ENCODE measurements around the gene SYNE1. TPM values are rescaled to one million over a fixed set of nuclear protein-coding genes. Genes with fewer than 3 reads are reported as not detected.

The SYNE1 gene
- total and polyA plus RNA-seq, 7 experiments from 2014 or later = 50.6 to 205 (median 161) TPM

- no peak for DNase-seq
- H3K36me3 Mint-ChIP-seq = peaks cover 20 to 57% (median 23%) of the 10 kb centered on the region in 5 donors
- ChIA-PET CTCF (interaction anchor here (0.7 kb wide), 1 partner anchor 13 kb away, joined by 3 read pairs; no protein-coding TSS in a partner anchor), POLR2A (interaction anchor here (0.9 kb wide), 1 partner anchor 19 kb away, joined by 3 read pairs; no protein-coding TSS in a partner anchor)
- Histone ChIP-seq H3K4me3 (ENCODE audit: low read length) (no peak overlapping the region), H3K4me1 (ENCODE audit: control insufficient read depth in 2 of 2, insufficient read depth in 2 of 2, low read length in 2 of 2) (no peaks in the 10 kb centered on the region), H3K36me3 (ENCODE audit: control insufficient read depth in 2 of 3, insufficient read depth in 3 of 3, low read length in 3 of 3) (peaks cover 44 to 97% (median 49%) of the 10 kb centered on the region in 3 experiments), H3K27me3 (ENCODE audit: control insufficient read depth in 2 of 2, insufficient read depth in 2 of 2, low read length in 2 of 2) (no peaks in the 10 kb centered on the region), H3K27ac (ENCODE audit: low read depth, low read length) (no peak overlapping the region), H3K9me3 (ENCODE audit: control insufficient read depth in 2 of 3, low read length in 3 of 3) (no peaks in the 10 kb centered on the region)
- intact Hi-C loops (cut with micrococcal nuclease) = loop anchor here in 1 of 2 donors (10.0 kb wide), 1 partner anchor 685 kb away; no protein-coding TSS in a partner anchor
- no peak overlapping the region for H3K4me3 Mint-ChIP-seq
- H3K4me1 Mint-ChIP-seq = peaks cover 0 to 6% (median 0%) of the 10 kb centered on the region in 7 donors
- peak overlapping the region in 6 of 9 donors; percentile 4 to 70 (median 31) for H3K27ac Mint-ChIP-seq
- no peak for ATAC-seq
- H3K27me3 Mint-ChIP-seq = no peaks in the 10 kb centered on the region
- no peaks in the 10 kb centered on the region for H3K9me3 Mint-ChIP-seq
These were observed 507.4 kb downstream of the SYNE1 start for GRCh38 chr6:152129691-152130151.

- H3K27ac ChIP-seq (ENCODE audit: low read depth, low read length) = no peak overlapping the region
- Mint-ChIP-seq H3K4me1 (peaks cover 0 to 6% (median 0%) of the 10 kb centered on the region in 7 donors), H3K27me3 (no peaks in the 10 kb centered on the region), H3K27ac (peak overlapping the region in 8 of 9 donors; percentile 5 to 49 (median 18)), H3K36me3 (peaks cover 20 to 56% (median 32%) of the 10 kb centered on the region in 5 donors), H3K4me3 (no peak overlapping the region), H3K9me3 (no peaks in the 10 kb centered on the region)
- ATAC-seq = no peak
- ChIA-PET POLR2A (interaction anchor here (0.6 kb wide), 1 partner anchor 175 kb away, joined by 3 read pairs; no protein-coding TSS in a partner anchor), CTCF (no interaction called here)
- peaks cover 26 to 93% (median 50%) of the 10 kb centered on the region in 3 experiments for H3K36me3 ChIP-seq (ENCODE audit: control insufficient read depth in 2 of 3, insufficient read depth in 3 of 3, low read length in 3 of 3)
- H3K27me3 ChIP-seq (ENCODE audit: control insufficient read depth in 2 of 2, insufficient read depth in 2 of 2, low read length in 2 of 2) = no peaks in the 10 kb centered on the region
- no peak for DNase-seq
- no peaks in the 10 kb centered on the region for H3K9me3 ChIP-seq (ENCODE audit: control insufficient read depth in 2 of 3, low read length in 3 of 3)
- H3K4me3 ChIP-seq (ENCODE audit: low read length) = no peak overlapping the region
- intact Hi-C loops (cut with micrococcal nuclease) = loop anchor here in 1 of 2 donors (10.0 kb wide), 1 partner anchor 683 kb away; no protein-coding TSS in a partner anchor
- no peaks in the 10 kb centered on the region for H3K4me1 ChIP-seq (ENCODE audit: control insufficient read depth in 2 of 2, insufficient read depth in 2 of 2, low read length in 2 of 2)
These were observed 509.6 kb downstream of the SYNE1 start for GRCh38 chr6:152127432-152128165.

DNA sequence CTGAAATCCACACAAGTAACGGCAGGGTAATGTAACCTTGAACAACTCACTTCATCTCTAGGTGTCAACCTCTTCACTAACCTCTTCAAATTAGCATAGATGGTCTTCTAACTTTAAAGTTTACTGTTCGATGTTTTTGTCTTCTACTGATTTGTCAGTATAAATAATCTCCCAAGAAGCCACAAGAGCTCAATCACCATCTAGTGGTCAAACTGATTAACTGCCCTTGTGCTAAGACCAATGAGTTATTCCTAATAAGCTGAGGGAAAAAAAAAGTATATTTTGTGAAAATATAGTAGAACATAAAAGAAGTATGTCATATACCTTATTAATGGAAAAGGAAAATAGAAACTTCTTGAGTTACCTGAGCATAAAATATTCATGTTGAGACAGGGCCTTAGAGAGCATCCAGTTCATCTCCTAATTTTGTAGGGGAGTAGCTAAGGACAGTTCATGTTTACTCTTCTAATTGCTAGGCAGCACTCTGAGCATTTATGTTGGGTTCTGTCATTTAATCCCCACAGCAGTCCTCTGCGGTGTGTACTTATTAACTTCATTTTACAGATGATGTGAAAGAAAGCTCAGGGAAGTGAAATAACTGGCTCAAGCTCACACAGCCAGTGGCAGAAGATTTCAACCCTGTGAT, 512.6 kb downstream of the SYNE1 start:
- peak in 4 of 9 donors; percentile 8 to 42 (median 22) for DNase-seq
- no peak overlapping the region for H3K4me3 Mint-ChIP-seq
- H3K36me3 Mint-ChIP-seq = peaks cover 29 to 58% (median 46%) of the 10 kb centered on the region in 5 donors
- H3K27ac Mint-ChIP-seq = peak overlapping the region in 6 of 9 donors; percentile 13 to 87 (median 74)
- ChIA-PET POLR2A (interaction anchor here (0.6 to 1.6 kb wide), 2 partner anchors 186 to 434 kb away, joined by 3 to 8 read pairs; no protein-coding TSS in a partner anchor), CTCF (interaction anchor here (0.6 to 2.7 kb wide), 3 partner anchors 44 to 434 kb away, joined by 4 to 24 read pairs (median 4); no protein-coding TSS in a partner anchor)
- peak; percentile 42 for ATAC-seq
- no peaks in the 10 kb centered on the region for H3K27me3 Mint-ChIP-seq
- Histone ChIP-seq H3K27ac (ENCODE audit: low read depth, low read length) (no peak overlapping the region), H3K4me1 (ENCODE audit: control insufficient read depth in 2 of 2, insufficient read depth in 2 of 2, low read length in 2 of 2) (no peaks in the 10 kb centered on the region), H3K9me3 (ENCODE audit: control insufficient read depth in 2 of 3, low read length in 3 of 3) (no peaks in the 10 kb centered on the region), H3K4me3 (ENCODE audit: low read length) (no peak overlapping the region), H3K27me3 (ENCODE audit: control insufficient read depth in 2 of 2, insufficient read depth in 2 of 2, low read length in 2 of 2) (no peaks in the 10 kb centered on the region), H3K36me3 (ENCODE audit: control insufficient read depth in 2 of 3, insufficient read depth in 3 of 3, low read length in 3 of 3) (peaks cover 20 to 91% (median 58%) of the 10 kb centered on the region in 3 experiments)
- H3K4me1 Mint-ChIP-seq = peaks cover 0 to 6% (median 0%) of the 10 kb centered on the region in 7 donors
- intact Hi-C loops (cut with micrococcal nuclease) = loop anchor here (1.0 to 10.0 kb wide), 5 partner anchors 360 to 680 kb away; no protein-coding TSS in a partner anchor
- peaks cover 0 to 3% (median 0%) of the 10 kb centered on the region in 11 donors for H3K9me3 Mint-ChIP-seq

DNA sequence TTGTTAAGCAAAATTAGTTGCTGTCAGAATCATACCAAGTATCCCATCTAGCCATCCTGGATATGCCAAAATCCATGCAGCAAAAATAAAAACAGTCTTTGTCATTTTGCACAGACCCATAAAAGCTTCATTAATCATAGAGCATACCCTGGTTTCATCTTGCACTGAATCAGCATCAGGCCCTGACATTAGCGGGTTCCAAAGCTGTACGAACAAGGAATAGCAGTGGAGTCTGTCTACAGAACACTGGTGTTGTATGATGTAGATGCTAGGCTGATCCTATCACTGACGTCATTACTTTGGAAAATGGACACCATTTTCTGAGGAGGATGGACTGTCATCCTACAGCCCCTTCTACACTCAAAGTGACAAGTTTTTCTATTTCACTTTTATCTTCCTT, 514.1 kb downstream of the SYNE1 start:
- Mint-ChIP-seq H3K27ac (peak overlapping the region in 2 of 9 donors; percentile 10 to 14), H3K27me3 (no peaks in the 10 kb centered on the region), H3K36me3 (peaks cover 27 to 58% (median 51%) of the 10 kb centered on the region in 5 donors), H3K4me1 (peaks cover 0 to 6% (median 0%) of the 10 kb centered on the region in 7 donors), H3K4me3 (no peak overlapping the region), H3K9me3 (peaks cover 0 to 8% (median 1%) of the 10 kb centered on the region in 11 donors)
- no peaks in the 10 kb centered on the region for H3K4me1 ChIP-seq (ENCODE audit: control insufficient read depth in 2 of 2, insufficient read depth in 2 of 2, low read length in 2 of 2)
- intact Hi-C loops (cut with micrococcal nuclease) = loop anchor here in 1 of 2 donors (10.0 kb wide), 1 partner anchor 678 kb away; no protein-coding TSS in a partner anchor
- ChIA-PET POLR2A (no interaction called here), CTCF (no interaction called here)
- peaks cover 19 to 79% (median 52%) of the 10 kb centered on the region in 3 experiments for H3K36me3 ChIP-seq (ENCODE audit: control insufficient read depth in 2 of 3, insufficient read depth in 3 of 3, low read length in 3 of 3)
- no peaks in the 10 kb centered on the region for H3K27me3 ChIP-seq (ENCODE audit: control insufficient read depth in 2 of 2, insufficient read depth in 2 of 2, low read length in 2 of 2)
- no peak overlapping the region for H3K27ac ChIP-seq (ENCODE audit: low read depth, low read length)
- no peak for DNase-seq
- no peak for ATAC-seq
- no peaks in the 10 kb centered on the region for H3K9me3 ChIP-seq (ENCODE audit: control insufficient read depth in 2 of 3, low read length in 3 of 3)
- no peak overlapping the region for H3K4me3 ChIP-seq (ENCODE audit: low read length)

DNA sequence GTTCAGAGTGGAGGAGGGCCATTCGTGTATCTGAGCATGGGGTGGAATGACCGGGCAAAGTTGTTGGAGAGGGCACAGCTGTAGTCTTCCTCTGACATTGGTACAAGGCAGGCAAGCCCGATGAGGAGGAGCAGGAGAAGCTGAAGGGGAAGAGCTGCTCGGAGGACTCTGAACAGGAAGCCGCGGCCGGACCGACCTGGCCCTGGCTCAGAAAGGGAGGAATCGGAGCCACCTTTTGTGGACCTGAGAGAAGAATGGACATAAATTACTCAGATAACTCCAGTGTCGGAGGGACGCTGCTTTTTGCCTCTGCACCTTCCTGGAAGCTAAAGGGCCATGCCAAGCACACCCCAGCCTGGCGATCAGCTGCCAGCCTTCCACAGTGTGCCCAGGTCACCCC, 514.7 kb downstream of the SYNE1 start:
- H3K9me3 Mint-ChIP-seq = peaks cover 0 to 8% (median 1%) of the 10 kb centered on the region in 11 donors
- no peaks in the 10 kb centered on the region for H3K27me3 Mint-ChIP-seq
- peaks cover 13 to 73% (median 52%) of the 10 kb centered on the region in 3 experiments for H3K36me3 ChIP-seq (ENCODE audit: control insufficient read depth in 2 of 3, insufficient read depth in 3 of 3, low read length in 3 of 3)
- ChIA-PET POLR2A (no interaction called here), CTCF (no interaction called here)
- H3K4me3 ChIP-seq (ENCODE audit: low read length) = no peak overlapping the region
- peaks cover 27 to 57% (median 50%) of the 10 kb centered on the region in 5 donors for H3K36me3 Mint-ChIP-seq
- H3K4me3 Mint-ChIP-seq = no peak overlapping the region
- H3K27ac ChIP-seq (ENCODE audit: low read depth, low read length) = no peak overlapping the region
- H3K27ac Mint-ChIP-seq = peak overlapping the region in 7 of 9 donors; percentile 21 to 86 (median 58)
- H3K4me1 ChIP-seq (ENCODE audit: control insufficient read depth in 2 of 2, insufficient read depth in 2 of 2, low read length in 2 of 2) = no peaks in the 10 kb centered on the region
- H3K9me3 ChIP-seq (ENCODE audit: control insufficient read depth in 2 of 3, low read length in 3 of 3) = no peaks in the 10 kb centered on the region
- H3K27me3 ChIP-seq (ENCODE audit: control insufficient read depth in 2 of 2, insufficient read depth in 2 of 2, low read length in 2 of 2) = no peaks in the 10 kb centered on the region
- intact Hi-C loops (cut with micrococcal nuclease) = loop anchor here in 1 of 2 donors (10.0 kb wide), 1 partner anchor 678 kb away; no protein-coding TSS in a partner anchor
- H3K4me1 Mint-ChIP-seq = peaks cover 0 to 9% (median 0%) of the 10 kb centered on the region in 7 donors
- ATAC-seq (no peak), DNase-seq (no peak)

GRCh38 chr6:152121910-152122309, 515.3 kb downstream of the SYNE1 start:
- Histone ChIP-seq H3K4me1 (ENCODE audit: control insufficient read depth in 2 of 2, insufficient read depth in 2 of 2, low read length in 2 of 2) (no peaks in the 10 kb centered on the region), H3K9me3 (ENCODE audit: control insufficient read depth in 2 of 3, low read length in 3 of 3) (no peaks in the 10 kb centered on the region), H3K27me3 (ENCODE audit: control insufficient read depth in 2 of 2, insufficient read depth in 2 of 2, low read length in 2 of 2) (no peaks in the 10 kb centered on the region), H3K4me3 (ENCODE audit: low read length) (no peak overlapping the region), H3K36me3 (ENCODE audit: control insufficient read depth in 2 of 3, insufficient read depth in 3 of 3, low read length in 3 of 3) (peaks cover 10 to 69% (median 52%) of the 10 kb centered on the region in 3 experiments), H3K27ac (ENCODE audit: low read depth, low read length) (no peak overlapping the region)
- H3K27me3 Mint-ChIP-seq = no peaks in the 10 kb centered on the region
- ChIA-PET CTCF (no interaction called here), POLR2A (no interaction called here)
- peaks cover 0 to 10% (median 0%) of the 10 kb centered on the region in 7 donors for H3K4me1 Mint-ChIP-seq
- ATAC-seq = no peak
- H3K27ac Mint-ChIP-seq = peak overlapping the region in 7 of 9 donors; percentile 21 to 86 (median 58)
- H3K9me3 Mint-ChIP-seq = peaks cover 0 to 8% (median 1%) of the 10 kb centered on the region in 11 donors
- intact Hi-C loops (cut with micrococcal nuclease) = loop anchor here in 1 of 2 donors (10.0 kb wide), 1 partner anchor 677 kb away; no protein-coding TSS in a partner anchor
- no peak for DNase-seq
- H3K36me3 Mint-ChIP-seq = peaks cover 27 to 56% (median 48%) of the 10 kb centered on the region in 5 donors
- H3K4me3 Mint-ChIP-seq = no peak overlapping the region
